K562 (cell line): ENCODE data around the gene PCDHGB5. TPM values are rescaled to one million over a fixed set of nuclear protein-coding genes. Genes with fewer than 3 reads are reported as not detected.
A peak's percentile ranks its signal among the peaks of the same experiment; 100 is the strongest.

Experiments used
- NCOA6 ChIP-seq: fragments of 450-650 bp; IDR thresholded peaks from 2 replicates; pipeline ENCODE4 v1.6.1; 2017; ENCODE audit warnings: mild to moderate bottlenecking
- SMAD1 ChIP-seq: fragments of 150-350 bp; IDR thresholded peaks from 2 replicates; pipeline ENCODE4 v1.6.1; 2014; ENCODE audit warnings: low read length, low read depth; ENCODE audit not compliant: partially characterized antibody
- SMC3 ChIP-seq: conservative IDR thresholded peaks from 2 replicates; pipeline ENCODE4 v1.6.1; 2011; ENCODE audit warnings: low read depth, low read length, improper control_type of control experiment; ENCODE audit not compliant: insufficient read depth
- ZNF408 ChIP-seq: fragments of 250-450 bp; sonication (Bioruptor Pico); IDR thresholded peaks from 2 replicates; pipeline ENCODE4 v1.4.0; 2020; ENCODE audit warnings: low read depth, mild to moderate bottlenecking, moderate library complexity
- ZNF589 ChIP-seq: fragments of 200-800 bp; sonication (Bioruptor generic); IDR thresholded peaks from 2 replicates; pipeline ENCODE4 v1.6.1; 2016; ENCODE audit warnings: low read depth, missing genetic modification characterization, missing compliant biosample characterization
- polyA plus RNA-seq, 8 experiments: library from polyadenylated mRNA; depleted of rRNA in 4 of 8; stranded (reverse) in 5 of 8; unstranded in 3 of 8; fragments of >200 nt; fragmentation: Nextera tagmentation in 2 of 8; fragmentation: Illumina TruSeq in 1 of 8; extraction: Ambion mirVana in 2 of 8; extraction: Trizol in 1 of 8; gene quantifications; 2 replicates each; pipeline versions ENCODE4 v1.2.1 to v1.2.3, GENCODE V29; 2011 to 2014; ENCODE audit warnings: inconsistent platforms in 1 of 8, missing spikeins in 1 of 8
- total RNA-seq, 7 experiments: library from RNA; depleted of rRNA in 6 of 7; stranded (reverse); fragments of >200 nt in 6 of 7; fragmentation: Illumina TruSeq in 2 of 7; extraction: Trizol in 2 of 7; gene quantifications; 2 replicates each; pipeline versions ENCODE4 v1.2.1 to v1.2.3, GENCODE V29; 2011 to 2021; ENCODE audit warnings: low replicate concordance in 1 of 7
- TF ChIP-seq, protein P1 (sequence below): fragments of 450-650 bp; IDR thresholded peaks from 2 replicates; pipeline ENCODE4 v1.6.1; 2016; ENCODE audit warnings: mild to moderate bottlenecking, moderate library complexity
- TF ChIP-seq, protein P2 (sequence below): fragments of 450-650 bp; IDR thresholded peaks from 2 replicates; pipeline ENCODE4 v1.6.1; 2017; ENCODE audit warnings: antibody characterized with exemption
- TF ChIP-seq, protein P3 (sequence below): fragments of 200-800 bp; sonication (Bioruptor generic); IDR thresholded peaks from 2 replicates; pipeline ENCODE4 v1.6.1; 2017; ENCODE audit warnings: missing genetic modification characterization, missing compliant biosample characterization

Gene PCDHGB5
- total and polyA plus RNA-seq, 9 of the 15 experiments (the other 6 are each of a cell fraction or from before 2014, with no cell fraction given) = 0.05 to 0.29 (median 0.12) TPM; not detected in 2

DNA sequence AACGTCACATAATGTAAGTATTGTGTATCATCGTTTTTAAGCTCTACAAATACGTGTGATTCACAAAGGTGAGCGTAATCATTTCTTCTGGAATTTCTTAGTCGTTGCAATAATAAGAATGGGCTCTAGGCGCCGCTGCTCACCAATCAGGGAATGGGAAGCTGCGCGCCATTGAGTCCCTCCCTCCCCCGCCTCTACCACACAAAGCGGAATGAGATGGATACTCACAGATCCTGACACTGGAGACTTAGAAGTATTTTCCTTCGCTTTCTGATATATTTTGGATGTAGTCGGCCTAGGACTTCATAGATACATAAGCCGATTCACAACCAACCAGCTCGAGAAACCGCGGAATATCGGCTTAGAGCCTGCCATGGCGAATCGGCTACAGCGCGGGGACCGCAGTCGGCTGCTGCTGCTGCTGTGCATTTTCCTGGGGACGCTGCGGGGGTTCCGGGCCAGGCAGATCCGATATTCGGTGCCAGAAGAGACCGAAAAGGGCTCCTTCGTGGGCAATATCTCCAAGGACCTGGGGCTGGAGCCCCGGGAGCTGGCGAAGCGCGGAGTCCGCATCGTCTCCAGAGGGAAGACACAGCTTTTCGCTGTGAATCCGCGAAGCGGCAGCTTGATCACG lies 23.2 kb downstream of the PCDHGB5 start, which contains the start of gene PCDHGA11 (continued):
- TF ChIP-seq, protein P1, sequence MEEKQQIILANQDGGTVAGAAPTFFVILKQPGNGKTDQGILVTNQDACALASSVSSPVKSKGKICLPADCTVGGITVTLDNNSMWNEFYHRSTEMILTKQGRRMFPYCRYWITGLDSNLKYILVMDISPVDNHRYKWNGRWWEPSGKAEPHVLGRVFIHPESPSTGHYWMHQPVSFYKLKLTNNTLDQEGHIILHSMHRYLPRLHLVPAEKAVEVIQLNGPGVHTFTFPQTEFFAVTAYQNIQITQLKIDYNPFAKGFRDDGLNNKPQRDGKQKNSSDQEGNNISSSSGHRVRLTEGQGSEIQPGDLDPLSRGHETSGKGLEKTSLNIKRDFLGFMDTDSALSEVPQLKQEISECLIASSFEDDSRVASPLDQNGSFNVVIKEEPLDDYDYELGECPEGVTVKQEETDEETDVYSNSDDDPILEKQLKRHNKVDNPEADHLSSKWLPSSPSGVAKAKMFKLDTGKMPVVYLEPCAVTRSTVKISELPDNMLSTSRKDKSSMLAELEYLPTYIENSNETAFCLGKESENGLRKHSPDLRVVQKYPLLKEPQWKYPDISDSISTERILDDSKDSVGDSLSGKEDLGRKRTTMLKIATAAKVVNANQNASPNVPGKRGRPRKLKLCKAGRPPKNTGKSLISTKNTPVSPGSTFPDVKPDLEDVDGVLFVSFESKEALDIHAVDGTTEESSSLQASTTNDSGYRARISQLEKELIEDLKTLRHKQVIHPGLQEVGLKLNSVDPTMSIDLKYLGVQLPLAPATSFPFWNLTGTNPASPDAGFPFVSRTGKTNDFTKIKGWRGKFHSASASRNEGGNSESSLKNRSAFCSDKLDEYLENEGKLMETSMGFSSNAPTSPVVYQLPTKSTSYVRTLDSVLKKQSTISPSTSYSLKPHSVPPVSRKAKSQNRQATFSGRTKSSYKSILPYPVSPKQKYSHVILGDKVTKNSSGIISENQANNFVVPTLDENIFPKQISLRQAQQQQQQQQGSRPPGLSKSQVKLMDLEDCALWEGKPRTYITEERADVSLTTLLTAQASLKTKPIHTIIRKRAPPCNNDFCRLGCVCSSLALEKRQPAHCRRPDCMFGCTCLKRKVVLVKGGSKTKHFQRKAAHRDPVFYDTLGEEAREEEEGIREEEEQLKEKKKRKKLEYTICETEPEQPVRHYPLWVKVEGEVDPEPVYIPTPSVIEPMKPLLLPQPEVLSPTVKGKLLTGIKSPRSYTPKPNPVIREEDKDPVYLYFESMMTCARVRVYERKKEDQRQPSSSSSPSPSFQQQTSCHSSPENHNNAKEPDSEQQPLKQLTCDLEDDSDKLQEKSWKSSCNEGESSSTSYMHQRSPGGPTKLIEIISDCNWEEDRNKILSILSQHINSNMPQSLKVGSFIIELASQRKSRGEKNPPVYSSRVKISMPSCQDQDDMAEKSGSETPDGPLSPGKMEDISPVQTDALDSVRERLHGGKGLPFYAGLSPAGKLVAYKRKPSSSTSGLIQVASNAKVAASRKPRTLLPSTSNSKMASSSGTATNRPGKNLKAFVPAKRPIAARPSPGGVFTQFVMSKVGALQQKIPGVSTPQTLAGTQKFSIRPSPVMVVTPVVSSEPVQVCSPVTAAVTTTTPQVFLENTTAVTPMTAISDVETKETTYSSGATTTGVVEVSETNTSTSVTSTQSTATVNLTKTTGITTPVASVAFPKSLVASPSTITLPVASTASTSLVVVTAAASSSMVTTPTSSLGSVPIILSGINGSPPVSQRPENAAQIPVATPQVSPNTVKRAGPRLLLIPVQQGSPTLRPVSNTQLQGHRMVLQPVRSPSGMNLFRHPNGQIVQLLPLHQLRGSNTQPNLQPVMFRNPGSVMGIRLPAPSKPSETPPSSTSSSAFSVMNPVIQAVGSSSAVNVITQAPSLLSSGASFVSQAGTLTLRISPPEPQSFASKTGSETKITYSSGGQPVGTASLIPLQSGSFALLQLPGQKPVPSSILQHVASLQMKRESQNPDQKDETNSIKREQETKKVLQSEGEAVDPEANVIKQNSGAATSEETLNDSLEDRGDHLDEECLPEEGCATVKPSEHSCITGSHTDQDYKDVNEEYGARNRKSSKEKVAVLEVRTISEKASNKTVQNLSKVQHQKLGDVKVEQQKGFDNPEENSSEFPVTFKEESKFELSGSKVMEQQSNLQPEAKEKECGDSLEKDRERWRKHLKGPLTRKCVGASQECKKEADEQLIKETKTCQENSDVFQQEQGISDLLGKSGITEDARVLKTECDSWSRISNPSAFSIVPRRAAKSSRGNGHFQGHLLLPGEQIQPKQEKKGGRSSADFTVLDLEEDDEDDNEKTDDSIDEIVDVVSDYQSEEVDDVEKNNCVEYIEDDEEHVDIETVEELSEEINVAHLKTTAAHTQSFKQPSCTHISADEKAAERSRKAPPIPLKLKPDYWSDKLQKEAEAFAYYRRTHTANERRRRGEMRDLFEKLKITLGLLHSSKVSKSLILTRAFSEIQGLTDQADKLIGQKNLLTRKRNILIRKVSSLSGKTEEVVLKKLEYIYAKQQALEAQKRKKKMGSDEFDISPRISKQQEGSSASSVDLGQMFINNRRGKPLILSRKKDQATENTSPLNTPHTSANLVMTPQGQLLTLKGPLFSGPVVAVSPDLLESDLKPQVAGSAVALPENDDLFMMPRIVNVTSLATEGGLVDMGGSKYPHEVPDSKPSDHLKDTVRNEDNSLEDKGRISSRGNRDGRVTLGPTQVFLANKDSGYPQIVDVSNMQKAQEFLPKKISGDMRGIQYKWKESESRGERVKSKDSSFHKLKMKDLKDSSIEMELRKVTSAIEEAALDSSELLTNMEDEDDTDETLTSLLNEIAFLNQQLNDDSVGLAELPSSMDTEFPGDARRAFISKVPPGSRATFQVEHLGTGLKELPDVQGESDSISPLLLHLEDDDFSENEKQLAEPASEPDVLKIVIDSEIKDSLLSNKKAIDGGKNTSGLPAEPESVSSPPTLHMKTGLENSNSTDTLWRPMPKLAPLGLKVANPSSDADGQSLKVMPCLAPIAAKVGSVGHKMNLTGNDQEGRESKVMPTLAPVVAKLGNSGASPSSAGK = no peak
- TF ChIP-seq NCOA6 = no peak
- TF ChIP-seq SMC3 = 0 out of 2 replicates have a peak, but pooled peaks have one; percentile 14
- TF ChIP-seq, protein P2, sequence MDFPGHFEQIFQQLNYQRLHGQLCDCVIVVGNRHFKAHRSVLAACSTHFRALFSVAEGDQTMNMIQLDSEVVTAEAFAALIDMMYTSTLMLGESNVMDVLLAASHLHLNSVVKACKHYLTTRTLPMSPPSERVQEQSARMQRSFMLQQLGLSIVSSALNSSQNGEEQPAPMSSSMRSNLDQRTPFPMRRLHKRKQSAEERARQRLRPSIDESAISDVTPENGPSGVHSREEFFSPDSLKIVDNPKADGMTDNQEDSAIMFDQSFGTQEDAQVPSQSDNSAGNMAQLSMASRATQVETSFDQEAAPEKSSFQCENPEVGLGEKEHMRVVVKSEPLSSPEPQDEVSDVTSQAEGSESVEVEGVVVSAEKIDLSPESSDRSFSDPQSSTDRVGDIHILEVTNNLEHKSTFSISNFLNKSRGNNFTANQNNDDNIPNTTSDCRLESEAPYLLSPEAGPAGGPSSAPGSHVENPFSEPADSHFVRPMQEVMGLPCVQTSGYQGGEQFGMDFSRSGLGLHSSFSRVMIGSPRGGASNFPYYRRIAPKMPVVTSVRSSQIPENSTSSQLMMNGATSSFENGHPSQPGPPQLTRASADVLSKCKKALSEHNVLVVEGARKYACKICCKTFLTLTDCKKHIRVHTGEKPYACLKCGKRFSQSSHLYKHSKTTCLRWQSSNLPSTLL = no peak
- TF ChIP-seq ZNF589 (CRISPR knock-in tag) = no peak
- TF ChIP-seq SMAD1 = no peak
- no peak for TF ChIP-seq ZNF408 (CRISPR knock-in tag)
- TF ChIP-seq, protein P3, sequence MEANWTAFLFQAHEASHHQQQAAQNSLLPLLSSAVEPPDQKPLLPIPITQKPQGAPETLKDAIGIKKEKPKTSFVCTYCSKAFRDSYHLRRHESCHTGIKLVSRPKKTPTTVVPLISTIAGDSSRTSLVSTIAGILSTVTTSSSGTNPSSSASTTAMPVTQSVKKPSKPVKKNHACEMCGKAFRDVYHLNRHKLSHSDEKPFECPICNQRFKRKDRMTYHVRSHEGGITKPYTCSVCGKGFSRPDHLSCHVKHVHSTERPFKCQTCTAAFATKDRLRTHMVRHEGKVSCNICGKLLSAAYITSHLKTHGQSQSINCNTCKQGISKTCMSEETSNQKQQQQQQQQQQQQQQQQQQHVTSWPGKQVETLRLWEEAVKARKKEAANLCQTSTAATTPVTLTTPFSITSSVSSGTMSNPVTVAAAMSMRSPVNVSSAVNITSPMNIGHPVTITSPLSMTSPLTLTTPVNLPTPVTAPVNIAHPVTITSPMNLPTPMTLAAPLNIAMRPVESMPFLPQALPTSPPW = peak; percentile 11; the same call in 1 of the 2 replicates
- TF ChIP-seq, all 486 proteins: peak for 9
